T-helper 22 cell (primary cell): ENCODE results near the gene CSF1.
A peak's percentile ranks its signal among the peaks of the same experiment; 100 is the strongest.
"Not testable (repeated sequence)": the region's sequence is repeated elsewhere in the genome, so short reads cannot be mapped to it uniquely, and the experiment has no call there.

Experiments
- DNase-seq: peaks from one replicate; pipeline ENCODE4 v3.0.0-alpha.2; 2020; ENCODE audit warnings: low read depth

The CSF1 gene, protein sequence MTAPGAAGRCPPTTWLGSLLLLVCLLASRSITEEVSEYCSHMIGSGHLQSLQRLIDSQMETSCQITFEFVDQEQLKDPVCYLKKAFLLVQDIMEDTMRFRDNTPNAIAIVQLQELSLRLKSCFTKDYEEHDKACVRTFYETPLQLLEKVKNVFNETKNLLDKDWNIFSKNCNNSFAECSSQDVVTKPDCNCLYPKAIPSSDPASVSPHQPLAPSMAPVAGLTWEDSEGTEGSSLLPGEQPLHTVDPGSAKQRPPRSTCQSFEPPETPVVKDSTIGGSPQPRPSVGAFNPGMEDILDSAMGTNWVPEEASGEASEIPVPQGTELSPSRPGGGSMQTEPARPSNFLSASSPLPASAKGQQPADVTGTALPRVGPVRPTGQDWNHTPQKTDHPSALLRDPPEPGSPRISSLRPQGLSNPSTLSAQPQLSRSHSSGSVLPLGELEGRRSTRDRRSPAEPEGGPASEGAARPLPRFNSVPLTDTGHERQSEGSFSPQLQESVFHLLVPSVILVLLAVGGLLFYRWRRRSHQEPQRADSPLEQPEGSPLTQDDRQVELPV

DNA sequence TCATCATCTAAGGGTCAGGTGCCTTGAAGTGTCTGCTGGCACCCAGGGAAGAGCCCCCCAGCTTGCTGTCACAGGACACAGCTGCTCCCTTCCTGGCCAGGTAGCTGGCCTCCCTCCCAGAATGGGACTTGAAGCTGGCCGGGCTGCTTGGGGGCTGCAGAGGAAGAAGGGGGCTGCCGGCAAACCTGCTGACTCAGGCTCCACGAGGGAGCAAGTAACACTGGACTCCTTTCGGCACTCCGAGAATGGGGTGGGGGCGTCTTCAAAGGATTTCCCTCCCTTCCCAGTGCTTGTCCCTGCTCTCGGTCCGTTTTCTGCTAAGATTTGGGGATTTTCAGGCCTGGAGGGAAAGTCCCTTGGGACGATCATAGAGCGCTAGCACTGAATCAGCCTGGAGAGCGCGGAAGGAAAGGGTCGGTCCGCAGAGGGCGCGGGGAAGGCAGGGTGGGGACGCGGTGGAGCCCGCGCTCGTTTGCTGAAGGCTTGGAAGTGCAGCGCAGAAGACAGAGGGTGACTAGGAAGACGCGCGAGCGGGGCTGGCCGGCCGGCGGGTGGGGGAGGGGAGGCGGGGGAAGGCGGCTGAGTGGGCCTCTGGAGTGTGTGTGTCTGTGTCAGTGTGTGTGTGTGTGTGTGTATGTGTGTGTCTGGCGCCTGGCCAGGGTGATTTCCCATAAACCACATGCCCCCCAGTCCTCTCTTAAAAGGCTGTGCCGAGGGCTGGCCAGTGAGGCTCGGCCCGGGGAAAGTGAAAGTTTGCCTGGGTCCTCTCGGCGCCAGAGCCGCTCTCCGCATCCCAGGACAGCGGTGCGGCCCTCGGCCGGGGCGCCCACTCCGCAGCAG, at the start of gene CSF1:
Gene CSF1 (plus strand): TSS at position 727 of the 840 bp plus-strand sequence. CDS start 175 bp downstream, outside the sequence.
- peak; percentile 23 for DNase-seq

DNA sequence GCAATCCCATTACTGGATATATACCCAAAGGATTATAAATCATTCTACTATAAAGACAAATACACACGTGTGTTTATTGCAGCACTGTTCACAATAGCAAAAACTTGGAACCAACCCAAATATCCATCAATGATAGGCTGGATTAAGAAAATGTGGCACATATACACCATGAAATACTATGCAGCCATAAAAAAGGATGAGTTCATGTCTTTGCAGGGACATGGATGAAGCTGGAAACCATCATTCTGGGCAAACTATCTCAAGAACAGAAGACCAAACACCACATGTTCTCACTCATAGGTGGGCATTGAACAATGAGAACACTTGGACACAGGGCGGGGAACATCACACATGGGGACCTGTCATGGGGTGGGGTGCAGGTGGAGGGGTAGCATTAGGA, 49.0 kb upstream of the CSF1 start:
- not testable (repeated sequence) for DNase-seq

GRCh38 chr1:109863667-109864046, 47.0 kb upstream of the CSF1 start:
- no peak for DNase-seq

GRCh38 chr1:109864047-109864822, 46.4 kb upstream of the CSF1 start:
- no peak for DNase-seq

GRCh38 chr1:109864930-109865612, 45.6 kb upstream of the CSF1 start:
- DNase-seq: no peak

GRCh38 chr1:109866071-109866470, 44.6 kb upstream of the CSF1 start:
- DNase-seq: no peak

GRCh38 chr1:109873278-109874175, 37.1 kb upstream of the CSF1 start:
- DNase-seq: no peak

DNA sequence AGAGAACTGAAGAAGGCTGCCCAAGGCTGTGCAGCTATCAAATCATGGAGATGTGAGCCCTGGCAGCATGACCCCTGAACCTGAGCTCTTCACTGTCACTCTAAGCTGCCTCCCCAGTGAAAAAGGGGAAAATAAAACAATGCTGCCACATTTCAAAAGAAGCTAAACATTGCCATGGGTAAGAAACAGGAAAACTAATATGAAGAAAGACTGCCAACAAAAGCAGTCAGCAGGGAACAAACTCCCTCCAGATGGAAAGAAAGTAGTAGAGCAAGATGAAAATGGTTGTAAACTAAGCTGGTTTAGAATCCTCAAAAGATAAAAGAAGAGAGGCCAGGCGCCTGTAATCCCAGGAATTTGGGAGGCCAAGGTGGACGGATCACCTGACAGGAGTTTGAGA, 36.2 kb upstream of the CSF1 start:
- no peak for DNase-seq

- DNase-seq: no peak
These were observed 34.8 kb upstream of the CSF1 start for GRCh38 chr1:109875874-109876273.

DNA sequence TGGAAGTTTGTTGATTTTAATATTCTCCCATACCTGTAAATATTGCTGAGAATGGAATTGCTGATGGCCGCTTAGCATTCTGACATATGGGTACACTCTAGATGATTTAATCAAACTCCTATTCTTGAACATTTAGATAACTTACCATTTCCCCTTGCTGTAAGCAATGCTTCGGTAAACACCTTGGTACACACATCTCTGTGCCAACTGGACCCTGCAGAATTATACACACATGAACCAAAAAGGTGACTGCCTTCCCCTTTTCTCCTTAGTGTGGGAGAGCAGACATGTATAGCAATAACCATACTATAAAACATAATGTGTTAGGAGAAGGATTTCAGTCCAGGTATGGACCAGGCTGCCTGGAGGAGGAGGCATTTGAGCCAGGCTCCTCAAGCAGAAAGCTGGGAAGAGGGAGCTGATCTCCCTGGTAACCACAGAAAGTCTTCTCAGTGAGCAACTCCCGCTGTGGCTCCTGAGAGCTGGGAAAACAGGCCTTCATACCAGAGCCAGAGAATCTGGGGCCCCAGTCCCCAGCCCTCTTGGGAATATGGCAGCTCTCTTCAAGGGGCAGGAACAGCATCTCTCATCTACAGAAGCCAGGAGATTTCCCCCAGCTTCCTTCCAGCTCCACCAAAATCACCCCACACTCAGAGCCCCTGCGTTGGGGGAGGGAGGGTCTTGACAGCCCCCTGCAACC, 33.9 kb upstream of the CSF1 start:
- DNase-seq: no peak

DNA sequence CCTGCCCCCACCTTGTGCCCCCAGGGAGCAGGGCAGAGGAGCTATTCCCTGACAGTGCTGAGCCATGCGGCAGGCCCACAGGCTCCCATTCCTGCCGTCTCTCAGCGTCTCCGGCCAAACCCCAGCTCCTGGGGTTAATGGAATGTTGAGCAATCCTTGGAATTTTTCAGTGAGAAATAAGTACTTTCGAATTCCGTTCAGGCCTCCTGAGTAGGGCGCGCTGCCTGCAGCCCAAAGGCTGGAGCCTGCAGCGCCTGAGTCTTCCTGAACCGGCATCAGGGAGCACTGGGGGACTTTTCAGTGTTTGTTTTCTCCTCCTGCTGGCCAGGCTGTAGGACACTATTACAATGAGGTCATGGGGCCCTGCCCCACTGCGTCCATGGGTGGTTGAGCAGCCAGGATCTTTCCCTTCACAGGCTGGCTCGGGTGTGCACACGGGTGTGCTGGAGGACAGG, 33.3 kb upstream of the CSF1 start:
- DNase-seq: no peak

- no peak for DNase-seq
These were observed 32.9 kb upstream of the CSF1 start for GRCh38 chr1:109877776-109878175.

DNA sequence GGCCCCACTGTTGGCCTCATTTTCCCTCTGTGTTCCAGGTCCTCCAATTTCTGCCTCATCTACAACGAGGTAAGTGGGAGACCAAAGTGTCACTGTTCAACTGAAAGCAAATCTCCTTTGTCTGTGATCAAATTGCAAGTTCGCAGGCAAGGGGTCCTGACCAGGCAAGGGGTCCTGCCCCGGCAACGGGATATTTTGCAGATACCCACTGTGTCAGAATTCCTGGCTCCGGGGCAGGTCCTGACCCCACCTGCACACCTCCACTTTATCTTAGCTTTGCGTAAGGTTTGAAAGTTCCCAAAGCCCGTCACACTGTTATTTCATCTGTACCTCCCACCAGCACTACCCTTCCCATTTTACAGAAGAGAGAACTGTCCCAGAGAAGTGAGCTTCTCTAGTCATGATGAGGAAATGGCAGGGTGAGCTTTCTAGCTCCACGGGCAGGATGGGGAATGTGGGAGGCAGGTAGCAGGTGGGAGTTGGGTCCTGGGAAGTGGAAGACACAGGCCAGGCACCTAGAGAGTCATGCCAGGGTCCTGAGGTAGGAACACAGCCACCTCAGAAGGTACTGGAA, 32.0 kb upstream of the CSF1 start:
- DNase-seq: no peak

DNA sequence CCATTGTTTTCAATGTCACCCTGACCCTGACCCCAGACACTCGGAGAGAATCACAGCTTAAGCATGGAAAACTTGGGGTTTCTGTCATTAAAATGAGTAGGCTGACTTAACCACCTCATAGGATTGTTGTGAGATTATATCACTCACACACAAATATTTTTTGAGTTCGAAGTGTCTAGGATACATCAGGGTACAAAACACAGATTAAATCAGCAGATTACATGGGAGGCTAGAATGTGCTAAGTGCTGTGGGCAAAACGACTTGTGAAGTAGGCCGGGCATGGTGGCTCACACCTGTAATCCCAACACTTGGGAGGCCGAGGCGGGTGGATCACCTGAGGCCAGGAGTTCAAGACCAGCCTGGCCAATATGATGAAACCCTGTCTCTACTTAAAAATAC, 31.3 kb upstream of the CSF1 start:
- DNase-seq: not testable (repeated sequence)

DNA sequence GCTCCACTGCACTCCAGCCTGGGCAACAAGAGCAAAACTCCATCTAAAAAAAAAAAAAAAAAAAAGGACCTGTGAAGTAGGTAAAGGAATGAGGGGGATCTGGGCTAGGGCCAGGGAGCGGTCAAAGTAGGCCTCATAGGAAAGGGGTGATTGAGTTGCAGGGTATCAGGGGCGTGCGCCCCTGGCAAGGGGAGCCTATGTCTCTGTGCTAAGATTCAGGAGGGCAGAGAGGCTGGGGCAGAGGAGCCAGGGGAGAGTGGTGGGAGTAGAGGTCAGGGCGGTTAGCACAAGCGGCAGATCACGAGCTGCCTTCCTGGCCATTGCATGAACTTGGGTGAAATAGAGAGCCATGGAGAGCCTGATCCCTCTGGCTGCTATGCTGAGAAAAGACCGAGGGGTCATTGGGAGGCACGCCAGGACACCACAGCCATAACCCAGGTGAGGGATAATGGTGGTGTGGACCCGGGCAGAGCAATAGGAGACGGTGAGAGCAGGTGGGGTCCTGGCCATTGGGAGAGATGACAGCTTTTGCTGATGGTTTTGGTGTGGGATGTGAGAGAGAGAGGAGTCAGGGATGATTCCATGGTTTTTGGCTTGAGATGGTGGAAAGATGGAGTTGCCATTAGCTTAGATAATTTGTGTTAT, 30.6 kb upstream of the CSF1 start:
- no peak for DNase-seq

DNA sequence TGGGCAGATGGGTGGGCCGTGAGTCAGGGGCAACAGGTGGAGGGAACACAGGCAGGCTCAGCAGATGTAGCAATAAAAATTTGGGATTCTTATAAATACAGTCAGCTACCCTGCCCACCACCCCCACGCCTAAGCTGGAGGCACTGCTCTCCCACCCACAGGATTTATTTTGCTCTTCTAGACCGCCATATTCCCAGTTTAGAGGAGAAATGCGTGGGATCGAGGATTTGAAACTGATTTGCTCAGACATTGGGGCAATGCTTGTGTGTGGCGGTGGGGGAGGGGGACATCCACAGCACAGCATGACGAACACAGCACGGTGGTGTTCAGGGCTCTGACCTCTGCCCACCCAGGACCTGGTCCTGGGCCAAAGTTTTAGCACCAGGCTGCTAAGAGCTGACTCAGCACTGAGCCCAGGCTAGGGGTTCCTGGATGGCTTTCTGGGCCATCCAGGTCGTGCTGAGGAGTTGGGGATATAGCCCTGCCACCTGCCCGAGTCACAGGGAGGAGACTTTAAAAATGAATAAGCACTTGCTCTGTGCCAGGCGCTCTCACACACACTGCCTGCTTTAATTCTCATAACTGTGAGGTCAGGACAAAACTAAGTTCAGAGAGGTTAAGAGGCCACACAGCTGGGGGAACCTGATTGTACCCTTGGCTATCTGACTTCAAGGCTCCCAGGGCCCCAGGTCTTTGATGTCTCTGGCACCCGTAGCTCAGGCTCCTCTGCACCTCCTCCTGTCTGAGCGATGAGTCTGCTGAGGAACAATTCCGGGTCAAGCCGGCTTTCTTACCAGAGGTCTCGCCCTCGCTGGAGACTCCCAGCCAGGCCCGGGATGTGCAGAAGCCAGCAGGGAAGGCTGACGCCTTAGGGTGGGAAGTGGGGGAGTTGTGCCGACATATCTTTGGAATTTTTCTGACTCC, 29.4 kb upstream of the CSF1 start:
- DNase-seq: no peak

DNA sequence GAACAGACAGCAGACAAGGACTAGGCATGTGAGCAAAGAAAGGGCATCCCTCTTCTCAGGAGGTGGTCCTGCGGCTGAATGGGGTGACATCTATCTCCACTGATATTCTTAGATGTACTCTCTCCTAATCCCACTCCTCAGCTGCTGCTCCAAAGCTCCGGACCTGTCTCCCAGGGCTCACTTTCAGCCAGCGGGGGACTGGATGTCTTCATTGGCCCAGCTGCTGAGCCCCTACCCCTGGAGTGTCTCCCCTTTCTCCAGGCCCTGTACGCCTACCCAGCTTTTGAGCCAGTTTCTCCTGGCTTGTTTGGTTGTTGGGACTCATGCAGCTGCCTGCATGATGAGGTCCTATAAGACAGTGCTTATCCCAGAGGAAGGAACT, 28.8 kb upstream of the CSF1 start:
- DNase-seq: no peak
